ENCODE results near the gene SLC6A20.

DNA sequence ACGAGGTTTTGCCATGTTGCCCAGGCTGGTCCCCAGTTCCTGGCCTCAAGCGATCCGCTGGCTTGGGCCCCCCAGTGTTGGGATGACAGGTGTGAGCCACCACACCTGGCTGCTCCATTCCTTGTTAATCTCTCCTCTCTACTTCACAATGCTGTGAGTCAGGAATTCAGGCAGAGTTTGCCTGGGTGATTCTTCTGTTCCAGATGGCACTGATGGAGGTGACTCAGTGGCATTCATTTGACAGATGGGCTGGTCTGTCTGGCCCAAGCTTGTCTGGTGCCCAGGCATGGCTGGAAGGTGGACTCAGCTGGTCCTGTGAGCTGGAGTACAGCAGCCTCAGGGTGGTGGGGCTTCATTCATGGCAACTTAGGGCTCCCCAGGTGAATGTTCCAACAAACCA, 43.2 kb downstream of the SLC6A20 start:
- TF ChIP-seq POLR2AphosphoS5 (IDR thresholded peaks at IDR 0.05; ENCODE audit: low read depth, low read length) (no peak), REST (IDR thresholded peaks at IDR 0.05; ENCODE audit: insufficient read depth in 1 of 2, low read depth in 2 of 2, low read length in 2 of 2) (no peak), SIN3A (IDR thresholded peaks at IDR 0.05; ENCODE audit: borderline replicate concordance, insufficient read depth, low read length) (no peak), TAF1 (IDR thresholded peaks at IDR 0.05; ENCODE audit: borderline replicate concordance, insufficient read depth, low read length) (no peak), FOXP2 (optimal IDR thresholded peaks at IDR 0.05; ENCODE audit: borderline replicate concordance, extremely low read depth, extremely low read length, insufficient read depth) (no peak)
